AG10803 (cell line): ENCODE results near the gene BACH2.

Experiments used
- DNase-seq: peaks from one replicate; pipeline ENCODE4 v3.0.0; 2010; ENCODE audit warnings: low read depth
- H3K4me3 ChIP-seq: 2 replicates; pipeline ENCODE4 v1.5.1; 2011; ENCODE audit warnings: mild to moderate bottlenecking, low read length, control low read depth
- CTCF ChIP-seq: conservative IDR thresholded peaks from 2 replicates; pipeline ENCODE4 v1.5.1; 2011; ENCODE audit warnings: mild to moderate bottlenecking, low read length, control low read depth, inconsistent platforms

The BACH2 gene

GRCh38 chr6:89970609-89971337 is 325.9 kb downstream of the BACH2 start:
- peak; percentile 58 for DNase-seq
- TF ChIP-seq CTCF = peak; percentile 76
- H3K4me3 ChIP-seq = no peak overlapping the region

- DNase-seq = no peak
- no peak overlapping the region for H3K4me3 ChIP-seq
- no peak for TF ChIP-seq CTCF
Measured at GRCh38 chr6:89970072-89970471, 326.6 kb downstream of the BACH2 start.

GRCh38 chr6:89966913-89967312 is 329.7 kb downstream of the BACH2 start:
- H3K4me3 ChIP-seq = no peak overlapping the region
- no peak for DNase-seq
- TF ChIP-seq CTCF = no peak

- no peak overlapping the region for H3K4me3 ChIP-seq
- DNase-seq = no peak
- no peak for TF ChIP-seq CTCF
Measured at GRCh38 chr6:89966228-89966544, 330.5 kb downstream of the BACH2 start.

GRCh38 chr6:89965441-89966227 is 331.0 kb downstream of the BACH2 start:
- H3K4me3 ChIP-seq = no peak overlapping the region
- no peak for TF ChIP-seq CTCF
- no peak for DNase-seq

- DNase-seq = no peak
- no peak overlapping the region for H3K4me3 ChIP-seq
- no peak for TF ChIP-seq CTCF
Measured at GRCh38 chr6:89963391-89963790, 333.3 kb downstream of the BACH2 start.

GRCh38 chr6:89961481-89961880 is 335.2 kb downstream of the BACH2 start:
- DNase-seq = no peak
- no peak overlapping the region for H3K4me3 ChIP-seq
- TF ChIP-seq CTCF = no peak
